NCI-H526 treated with DMSO at 0.1 percent for 48 hours (cell line): Measurements from ENCODE around the gene FCAMR.
A peak's percentile ranks its signal among the peaks of the same experiment; 100 is the strongest.

ENCODE experiments used
- DNase-seq: peaks from one replicate; lab custom pipeline; 2025; lab: John Stamatoyannopoulos, UW

FCAMR gene

DNA sequence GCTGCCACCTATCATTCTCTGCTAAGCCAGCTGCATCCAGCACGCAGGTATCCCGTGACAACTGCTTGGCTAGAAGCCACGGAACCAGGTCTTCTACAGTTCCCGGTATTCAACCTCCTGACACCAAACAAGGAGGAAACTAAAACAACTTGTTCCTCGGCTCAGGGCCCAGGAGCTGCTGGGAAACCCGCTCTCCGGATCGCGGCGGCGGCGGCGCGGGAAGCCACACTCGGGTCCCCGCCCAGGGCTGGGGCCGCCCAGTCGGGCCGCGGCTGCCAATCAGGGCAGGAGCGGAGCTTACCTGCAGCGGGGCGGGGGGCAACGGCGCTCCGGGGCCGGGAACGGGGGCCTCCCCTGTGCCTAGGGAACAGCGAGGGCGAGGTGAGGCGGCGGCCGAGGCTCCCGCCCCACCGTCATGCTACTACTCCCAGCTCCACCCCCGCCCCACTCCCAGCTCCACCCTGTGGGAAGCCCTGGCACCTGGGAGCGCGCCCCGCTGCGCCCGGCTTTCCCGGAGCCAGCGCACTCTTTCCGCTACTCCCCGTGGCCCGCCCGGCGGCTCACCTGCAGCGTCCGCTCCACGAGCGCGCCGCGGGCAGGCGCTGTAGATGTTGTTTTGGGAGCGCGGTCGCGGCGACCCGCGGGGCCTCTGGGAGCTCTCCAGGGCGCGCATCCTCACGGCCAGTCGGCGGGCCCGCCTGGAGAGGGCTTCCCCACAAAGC is 60.9 kb downstream of the FCAMR start:
- peak; percentile 74 for DNase-seq

DNA sequence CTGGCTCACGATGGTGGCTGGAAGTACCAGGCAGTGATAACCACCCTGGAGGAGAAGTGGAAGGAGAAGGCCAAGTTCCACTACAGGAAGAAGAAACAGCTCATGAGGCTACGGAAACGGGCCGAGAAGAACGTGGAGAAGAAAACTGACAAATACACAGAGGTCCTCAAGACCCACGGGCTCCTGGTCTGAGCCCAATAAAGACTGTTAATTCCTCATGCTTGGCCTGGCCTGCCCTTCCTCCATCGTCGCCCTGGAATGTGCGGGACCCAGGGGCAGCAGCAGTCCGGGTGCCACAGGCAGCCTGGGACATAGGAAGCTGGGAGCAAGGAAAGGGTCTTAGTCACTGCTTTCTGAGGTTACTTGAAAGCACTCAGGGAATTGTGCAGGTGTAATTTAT is 62.2 kb downstream of the FCAMR start:
- no peak for DNase-seq
